Ovary (tissue), 9 donors: ENCODE measurements around the gene NUF2. TPM values are rescaled to one million over a fixed set of nuclear protein-coding genes. Genes with fewer than 3 reads are reported as not detected.

Experiments
- DNase-seq, 5 donors: peaks; one replicate each; pipeline ENCODE4 v3.0.0-alpha.2; 2019 to 2020
- H3K27ac ChIP-seq, 2 donors: fragments of 200-600 bp; one replicate each; pipeline versions ENCODE4 v1.5.1 to v1.8.0; 2019 to 2022
- H3K27me3 ChIP-seq: fragments of 200-600 bp; one replicate; pipeline ENCODE4 v1.8.0; 2022
- H3K36me3 ChIP-seq: fragments of 200-600 bp; sonication (generic); one replicate; pipeline ENCODE4 v1.5.1; 2019
- H3K4me1 ChIP-seq: one replicate; pipeline ENCODE4 v1.8.1; 2013; ENCODE audit warnings: mild to moderate bottlenecking, moderate library complexity; ENCODE audit not compliant: insufficient read depth
- H3K4me3 ChIP-seq: fragments of 200-600 bp; sonication (generic); one replicate; pipeline ENCODE4 v1.5.1; 2017
- H3K9me3 ChIP-seq, 2 donors: fragments of 200-600 bp in 1 of 2; sonication (generic) in 1 of 2; one replicate each; pipeline versions ENCODE4 v1.5.1 to v1.8.1; 2013 to 2019; ENCODE audit warnings: mild to moderate bottlenecking in 1 of 2, moderate library complexity in 1 of 2
- EP300 ChIP-seq: sonication (generic); formaldehyde crosslinking; IDR thresholded peaks from one replicate; pipeline ENCODE4 v1.6.1; 2017; ENCODE audit warnings: antibody characterized with exemption
- POLR2A ChIP-seq: fragments of 450-650 bp; IDR thresholded peaks from one replicate; pipeline ENCODE4 v1.6.1; 2017; ENCODE audit warnings: antibody characterized with exemption, mild to moderate bottlenecking, moderate library complexity
- WGBS, 3 donors: extraction: QIAGEN DNeasy Blood & Tissue Kit in 1 of 3; methylation state at CpG; one replicate each; pipeline versions ENCODE4 v1.1.5 to v1.1.7; 2013 to 2017; 5-methylcytosine and 5-hydroxymethylcytosine counted together
- intact Hi-C, 4 donors: fragments of 100-400 bp; cut with DNase I; formaldehyde crosslinking; loops; one replicate each; pipeline versions ENCODE4 v1.11.0 to v1.15.1; 2022 to 2023
- polyA plus RNA-seq, 2 donors: library from polyadenylated mRNA; stranded (reverse); fragments of 200-250 nt in 1 of 2; fragments of 350-450 nt in 1 of 2; fragmentation: Illumina TruSeq in 1 of 2; extraction: RNeasy Lipid Tissue Mini Kit (QIAGEN cat#74804) in 1 of 2; gene quantifications; one replicate each; pipeline ENCODE4 v1.2.3, GENCODE V29; 2013 to 2014
- total RNA-seq, 7 donors: library from RNA; depleted of rRNA in 2 of 7; stranded (reverse); fragments of >200 nt in 2 of 7; fragmentation: NEBNext Ultra II Directional in 3 of 7; extraction: Animal tissue kit (Norgen Biotek cat#: 25700) in 3 of 7; gene quantifications; one replicate each; pipeline versions ENCODE4 v1.1.0 to v1.2.4, GENCODE V29; 2016 to 2023
- TF ChIP-seq, protein P1 (sequence below), 3 donors: fragments of 450-650 bp in 2 of 3; fragments of 200-600 bp in 1 of 3; IDR thresholded peaks; one replicate each; pipeline versions ENCODE4 v1.5.1 to v1.8.0; 2016 to 2022; ENCODE audit warnings: antibody characterized with exemption in 3 of 3, mild to moderate bottlenecking in 1 of 3
- donor health status: DM: no; HTN: no; CAD: no; lungs with moderate emphysema.
- donor health status: DM: no; HTN: no; CAD: no.
- donor health status: Bipolar disorder and iron deficiency.
- donor health status: DM: yes; HTN: yes; CAD: no.
- donor health status: DM: no; HTN: no; CAD: no.
- donor health status: DM: yes; HTN: yes; CAD: no.

The NUF2 gene
- total and polyA plus RNA-seq, 9 donors = 0.23 to 0.94 (median 0.62) TPM; not detected in 1

DNA sequence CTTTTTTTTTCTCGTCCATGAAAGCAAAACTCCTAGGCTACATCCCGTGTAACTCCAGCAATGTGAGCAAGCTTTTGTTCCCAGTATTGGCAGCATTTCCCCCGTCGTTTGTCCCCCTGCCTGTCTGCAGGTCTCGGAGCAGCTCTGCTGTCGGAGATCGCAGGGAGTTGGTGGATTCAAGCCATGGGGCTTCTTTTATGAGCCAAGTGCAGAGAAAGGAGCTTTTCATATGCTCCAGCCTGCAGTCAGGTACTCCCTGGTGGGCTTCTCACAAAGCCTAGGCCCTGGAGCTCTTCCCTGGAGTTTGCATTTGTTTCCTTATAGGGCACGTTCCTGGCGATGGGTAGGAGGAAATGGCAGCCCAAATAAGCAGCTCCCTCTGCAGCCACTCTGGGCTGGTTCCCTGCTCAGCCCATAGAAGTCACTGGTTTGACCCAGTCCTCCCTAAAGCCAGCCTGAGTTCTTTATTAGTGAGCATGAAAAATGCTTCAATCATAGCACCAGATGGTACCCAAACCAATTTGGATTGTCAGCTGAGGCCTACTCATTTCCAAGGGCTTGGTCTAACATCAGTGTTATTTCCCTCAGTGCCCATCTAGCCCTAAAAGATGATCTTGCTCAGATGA lies 78.3 kb downstream of the NUF2 start:
- Histone ChIP-seq H3K27me3 (no peaks in the 10 kb centered on the region), H3K4me1 (no peaks in the 10 kb centered on the region), H3K9me3 (no peaks in the 10 kb centered on the region), H3K4me3 (no peak overlapping the region), H3K36me3 (no peaks in the 10 kb centered on the region), H3K27ac (no peak overlapping the region)
- 55 to 63% (median 60%) methylated on average over 9 of the region's 9 CpGs for WGBS, 3 donors
- intact Hi-C loops = no loop called here
- no peak for DNase-seq
- TF ChIP-seq, protein P1, sequence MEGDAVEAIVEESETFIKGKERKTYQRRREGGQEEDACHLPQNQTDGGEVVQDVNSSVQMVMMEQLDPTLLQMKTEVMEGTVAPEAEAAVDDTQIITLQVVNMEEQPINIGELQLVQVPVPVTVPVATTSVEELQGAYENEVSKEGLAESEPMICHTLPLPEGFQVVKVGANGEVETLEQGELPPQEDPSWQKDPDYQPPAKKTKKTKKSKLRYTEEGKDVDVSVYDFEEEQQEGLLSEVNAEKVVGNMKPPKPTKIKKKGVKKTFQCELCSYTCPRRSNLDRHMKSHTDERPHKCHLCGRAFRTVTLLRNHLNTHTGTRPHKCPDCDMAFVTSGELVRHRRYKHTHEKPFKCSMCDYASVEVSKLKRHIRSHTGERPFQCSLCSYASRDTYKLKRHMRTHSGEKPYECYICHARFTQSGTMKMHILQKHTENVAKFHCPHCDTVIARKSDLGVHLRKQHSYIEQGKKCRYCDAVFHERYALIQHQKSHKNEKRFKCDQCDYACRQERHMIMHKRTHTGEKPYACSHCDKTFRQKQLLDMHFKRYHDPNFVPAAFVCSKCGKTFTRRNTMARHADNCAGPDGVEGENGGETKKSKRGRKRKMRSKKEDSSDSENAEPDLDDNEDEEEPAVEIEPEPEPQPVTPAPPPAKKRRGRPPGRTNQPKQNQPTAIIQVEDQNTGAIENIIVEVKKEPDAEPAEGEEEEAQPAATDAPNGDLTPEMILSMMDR (IDR thresholded peaks at IDR 0.05) = no peak
- no peak for TF ChIP-seq EP300
- no peak for TF ChIP-seq POLR2A

DNA sequence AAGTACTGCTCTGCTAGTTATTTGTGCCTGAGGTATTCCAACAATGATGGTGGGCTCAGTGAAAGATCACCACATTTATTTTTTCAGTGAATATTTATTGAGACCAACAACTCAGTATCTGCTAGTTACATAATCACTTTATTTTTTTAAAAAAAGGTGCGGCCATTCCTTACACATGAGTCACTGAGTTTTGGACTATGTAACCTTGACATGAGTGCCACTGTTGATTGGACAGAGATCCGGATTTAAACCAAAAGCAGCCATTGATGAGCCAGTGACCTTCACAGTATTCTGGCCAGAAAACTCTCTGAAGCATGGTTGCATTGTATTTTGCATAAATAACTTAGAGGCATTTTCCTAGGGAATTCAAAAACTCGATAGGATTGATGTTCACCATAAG lies 79.5 kb downstream of the NUF2 start:
- DNase-seq = no peak

More for the DNA sequence above, 79.5 kb downstream of the NUF2 start:
- intact Hi-C loops = no loop called here
- no peak overlapping the region for H3K27ac ChIP-seq
- no peaks in the 10 kb centered on the region for H3K27me3 ChIP-seq
- H3K9me3 ChIP-seq = no peaks in the 10 kb centered on the region
- H3K4me3 ChIP-seq = no peak overlapping the region
- no peak for TF ChIP-seq EP300
- no peak for TF ChIP-seq POLR2A
- TF ChIP-seq, protein P1 (IDR thresholded peaks at IDR 0.05) = no peak
- no peaks in the 10 kb centered on the region for H3K4me1 ChIP-seq
- H3K36me3 ChIP-seq = no peaks in the 10 kb centered on the region
- 58 to 68% (median 62%) methylated on average over 3 of the region's 3 CpGs for WGBS, 3 donors

Other genes with a start within 250 kb of the NUF2 start
- 10 to 100 TPM; 12.2 to 60.0 (median 44.2) TPM for gene RGS5, start 119.0 kb upstream of the NUF2 start, total RNA-seq
- gene RGS5, start 119.0 kb upstream of the NUF2 start, polyA plus RNA-seq = 100 to 1,000 TPM in 1 of 2 donors, 10 to 100 TPM in 1; 41.0 to 157 TPM